H1 (cell line): ENCODE measurements around the gene KCNC3. TPM values are rescaled to one million over a fixed set of nuclear protein-coding genes. Genes with fewer than 3 reads are reported as not detected.

Experiments used
- BACH1 ChIP-seq: IDR thresholded peaks from 2 replicates; pipeline ENCODE4 v1.6.1; 2012; ENCODE audit warnings: low read length, improper control_type of control experiment
- CHD1 ChIP-seq: IDR thresholded peaks from 2 replicates; pipeline ENCODE4 v1.6.1; 2012; ENCODE audit warnings: low read depth, low read length, improper control_type of control experiment
- CHD2 ChIP-seq: IDR thresholded peaks from 2 replicates; pipeline ENCODE4 v1.6.1; 2012; ENCODE audit warnings: low read length, improper control_type of control experiment
- CTBP2 ChIP-seq: IDR thresholded peaks from 2 replicates; pipeline ENCODE4 v1.7.0; 2011; ENCODE audit warnings: borderline replicate concordance, mild to moderate bottlenecking, moderate library complexity, mixed read lengths, low read length; ENCODE audit not compliant: insufficient read depth, insufficient read length
- EP300 ChIP-seq, 2 experiments: IDR thresholded peaks; 1 replicate in 1 of 2; 2 replicates in 1 of 2; pipeline ENCODE4 v1.6.1; 2011 to 2012; ENCODE audit warnings: low read depth in 2 of 2, low read length in 2 of 2, mild to moderate bottlenecking in 2 of 2, borderline replicate concordance in 1 of 2, inconsistent platforms in 1 of 2, moderate library complexity in 1 of 2
- EZH2 ChIP-seq: fragments of 200-600 bp; sonication (generic); IDR thresholded peaks from 2 replicates; pipeline ENCODE4 v1.7.1; 2012; ENCODE audit warnings: low read depth, mild to moderate bottlenecking, moderate library complexity, low read length, inconsistent platforms; ENCODE audit not compliant: severe bottlenecking
- GABPA ChIP-seq: IDR thresholded peaks from 2 replicates; pipeline ENCODE4 v1.6.1; 2011; ENCODE audit warnings: mild to moderate bottlenecking, low read length, moderate library complexity, borderline replicate concordance; ENCODE audit not compliant: insufficient read depth
- GTF2F1 ChIP-seq: IDR thresholded peaks from 2 replicates; pipeline ENCODE4 v1.6.1; 2012; ENCODE audit warnings: low read depth, low read length, improper control_type of control experiment, borderline replicate concordance
- HDAC6 ChIP-seq: IDR thresholded peaks from one replicate; pipeline ENCODE4 v1.7.1; 2012; ENCODE audit warnings: low read depth, mild to moderate bottlenecking, inconsistent platforms, low read length, moderate library complexity
- POLR2A ChIP-seq, 2 experiments: IDR thresholded peaks; 1 replicate in 1 of 2; 2 replicates in 1 of 2; pipeline ENCODE4 v1.6.1; 2011; ENCODE audit warnings: low read depth in 2 of 2, low read length in 2 of 2, mild to moderate bottlenecking in 2 of 2; ENCODE audit errors: control extremely low read depth in 1 of 2
- RAD21 ChIP-seq, 2 experiments: IDR thresholded peaks in 1 of 2; conservative IDR thresholded peaks in 1 of 2; 2 replicates each; pipeline ENCODE4 v1.6.1; 2011; ENCODE audit warnings: low read depth in 2 of 2, low read length in 2 of 2, improper control_type of control experiment in 1 of 2, inconsistent platforms in 1 of 2, mild to moderate bottlenecking in 1 of 2, moderate library complexity in 1 of 2
- RFX5 ChIP-seq: IDR thresholded peaks from 2 replicates; pipeline ENCODE4 v1.6.1; 2011; ENCODE audit warnings: low read depth, low read length, improper control_type of control experiment, borderline replicate concordance
- RNF2 ChIP-seq: fragments of 200-900, 300-1000 bp; sonication (generic); IDR thresholded peaks from 2 replicates; pipeline ENCODE4 v1.7.1; 2016; ENCODE audit warnings: borderline replicate concordance, low read depth, mild to moderate bottlenecking, antibody characterized with exemption, low read length; ENCODE audit not compliant: poor library complexity, severe bottlenecking; ENCODE audit errors: missing control alignments
- SAP30 ChIP-seq: fragments of 300-600 bp; sonication (generic); IDR thresholded peaks from 2 replicates; pipeline ENCODE4 v1.7.1; 2012; ENCODE audit warnings: low read length, moderate library complexity, mild to moderate bottlenecking, inconsistent platforms; ENCODE audit not compliant: insufficient read depth, insufficient replicate concordance
- SIX5 ChIP-seq: IDR thresholded peaks from 2 replicates; pipeline ENCODE4 v1.6.1; 2011; ENCODE audit warnings: mild to moderate bottlenecking, low read depth, low read length
- SP2 ChIP-seq: IDR thresholded peaks from 2 replicates; pipeline ENCODE4 v1.6.1; 2012; ENCODE audit warnings: mild to moderate bottlenecking, low read length, inconsistent platforms
- SP4 ChIP-seq: IDR thresholded peaks from 2 replicates; pipeline ENCODE4 v1.6.1; 2012; ENCODE audit warnings: low read length, inconsistent platforms
- TAF7 ChIP-seq: optimal IDR thresholded peaks from 2 replicates; pipeline ENCODE3; 2011; ENCODE audit warnings: low read depth, mild to moderate bottlenecking, inconsistent platforms, low read length, moderate library complexity, borderline replicate concordance
- TEAD4 ChIP-seq: IDR thresholded peaks from 2 replicates; pipeline ENCODE4 v1.6.1; 2012; ENCODE audit warnings: low read depth, low read length, inconsistent platforms, mixed read lengths
- YY1 ChIP-seq: IDR thresholded peaks from 2 replicates; pipeline ENCODE4 v1.6.1; 2011; ENCODE audit warnings: low read depth, mild to moderate bottlenecking, low read length
- ZNF274 ChIP-seq: IDR thresholded peaks from 2 replicates; pipeline ENCODE4 v1.7.0; 2012; ENCODE audit warnings: low read length, borderline replicate concordance; ENCODE audit errors: extremely low read depth
- polyA plus RNA-seq, 7 experiments: library from polyadenylated mRNA; depleted of rRNA in 3 of 7; stranded (reverse) in 5 of 7; unstranded in 2 of 7; fragments of >200 nt in 5 of 7; fragments of 200-250 nt in 2 of 7; gene quantifications; 1 replicate in 5 of 7; 2 replicates in 1 of 7; 4 replicates in 1 of 7; pipeline versions ENCODE4 v1.2.1 to v1.2.3, GENCODE V29; 2011 to 2013; ENCODE audit warnings: missing spikeins in 2 of 7, mixed read lengths in 2 of 7
- total RNA-seq: library from RNA; stranded (reverse); fragmentation: NEBNext Ultra II Directional; extraction: Animal tissue kit (Norgen Biotek cat#: 25700); gene quantifications from 2 replicates; pipeline ENCODE4 v1.2.1, GENCODE V29; 2021
- TF ChIP-seq, protein P1 (sequence below): IDR thresholded peaks from 2 replicates; pipeline ENCODE4 v1.6.1; 2012; ENCODE audit warnings: low read length, inconsistent platforms

KCNC3 gene
- total and polyA plus RNA-seq, 2 of the 8 experiments (the other 6 are each of a cell fraction or from before 2014, with no cell fraction given), result 3.9 to 7.2 TPM

DNA sequence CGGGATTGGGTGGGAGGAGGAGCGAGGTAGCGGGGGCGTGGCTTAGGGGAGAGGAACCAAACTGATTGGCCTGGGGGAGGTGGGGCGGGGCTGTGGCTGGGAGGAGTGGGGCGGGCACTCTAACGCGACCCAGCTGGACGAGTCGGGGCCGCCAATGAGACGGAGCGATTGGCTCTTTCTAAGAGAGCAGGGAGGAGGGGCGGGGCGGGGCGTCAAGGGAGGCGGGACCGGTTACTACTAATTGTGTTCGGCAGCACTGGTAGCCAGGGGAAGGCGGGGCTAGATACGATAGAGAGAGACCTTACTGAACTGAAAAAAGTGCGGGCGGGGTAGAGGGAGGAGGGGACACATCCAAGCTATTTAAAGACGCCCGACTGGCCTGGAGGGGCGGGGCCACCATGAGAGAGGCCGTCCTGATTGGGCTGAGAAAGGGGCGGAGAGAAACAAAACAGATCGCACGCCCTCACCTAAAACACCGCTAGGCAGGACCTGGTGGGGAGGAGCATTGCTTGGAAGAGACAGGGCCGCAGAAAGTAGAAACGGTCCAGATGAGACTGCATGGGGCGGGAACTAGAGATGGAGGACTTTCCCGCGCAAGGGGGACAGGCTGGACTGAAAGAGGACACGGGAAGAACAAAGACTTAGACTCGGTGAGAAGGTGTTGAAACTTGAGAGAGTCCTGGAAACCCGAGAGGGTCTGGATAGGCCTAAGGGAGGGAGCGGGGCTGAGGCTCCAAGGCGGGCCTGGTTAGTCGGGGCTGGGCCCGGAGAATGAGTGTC lies at the start of gene KCNC3 (continued):
- TF ChIP-seq GABPA (no peak), SAP30 (no peak), SP4 (0 out of 2 replicates have a peak, but pooled peaks have one; percentile 34), CTBP2 (no peak), TAF7 (peak; percentile 81), EP300 (IDR thresholded peaks at IDR 0.05; ENCODE audit: borderline replicate concordance in 1 of 2, low read depth in 2 of 2, low read length in 2 of 2) (no peak), RFX5 (no peak), HDAC6 (no peak), GTF2F1 (no peak), EZH2 (no peak), SP2 (no peak), SIX5 (no peak), CHD1 (no peak), CHD2 (no peak), ZNF274 (no peak), RNF2 (no peak), YY1 (no peak), BACH1 (no peak), POLR2A (IDR thresholded peaks at IDR 0.05; ENCODE audit: control extremely low read depth in 1 of 2, low read depth in 2 of 2, low read length in 2 of 2) (peak; percentile 56 to 74; a peak in 2 of 3 replicates), TEAD4 (no peak), RAD21 (IDR thresholded peaks at IDR 0.05 in 1 of 2, conservative IDR thresholded peaks at IDR 0.05 in 1 of 2; ENCODE audit: low read depth in 2 of 2, low read length in 2 of 2) (no peak)
- TF ChIP-seq, protein P1, sequence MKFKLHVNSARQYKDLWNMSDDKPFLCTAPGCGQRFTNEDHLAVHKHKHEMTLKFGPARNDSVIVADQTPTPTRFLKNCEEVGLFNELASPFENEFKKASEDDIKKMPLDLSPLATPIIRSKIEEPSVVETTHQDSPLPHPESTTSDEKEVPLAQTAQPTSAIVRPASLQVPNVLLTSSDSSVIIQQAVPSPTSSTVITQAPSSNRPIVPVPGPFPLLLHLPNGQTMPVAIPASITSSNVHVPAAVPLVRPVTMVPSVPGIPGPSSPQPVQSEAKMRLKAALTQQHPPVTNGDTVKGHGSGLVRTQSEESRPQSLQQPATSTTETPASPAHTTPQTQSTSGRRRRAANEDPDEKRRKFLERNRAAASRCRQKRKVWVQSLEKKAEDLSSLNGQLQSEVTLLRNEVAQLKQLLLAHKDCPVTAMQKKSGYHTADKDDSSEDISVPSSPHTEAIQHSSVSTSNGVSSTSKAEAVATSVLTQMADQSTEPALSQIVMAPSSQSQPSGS, result no peak
